ENCODE data around the gene CLASRP.
"Not testable (repeated sequence)": the region's sequence is repeated elsewhere in the genome, so short reads cannot be mapped to it uniquely, and the experiment has no call there.

The CLASRP gene

GRCh38 chr19:45103508-45104319 is 64.9 kb downstream of the CLASRP start:
- DNase-seq, result no peak

GRCh38 chr19:45104658-45105349 is 66.0 kb downstream of the CLASRP start:
- DNase-seq, result no peak

- not testable (repeated sequence) for DNase-seq
These were observed 67.5 kb downstream of the CLASRP start for GRCh38 chr19:45106363-45106762.

- no peak for DNase-seq
These were observed 68.8 kb downstream of the CLASRP start for GRCh38 chr19:45107621-45108150.

- peak; percentile 75 to 83 for DNase-seq
These were observed 72.0 kb downstream of the CLASRP start for GRCh38 chr19:45110851-45111266.

GRCh38 chr19:45112111-45112827 is 73.4 kb downstream of the CLASRP start:
- no peak for DNase-seq

GRCh38 chr19:45113628-45114027 is 74.8 kb downstream of the CLASRP start:
- DNase-seq, result no peak

GRCh38 chr19:45114116-45114515 is 75.3 kb downstream of the CLASRP start:
- DNase-seq, result no peak

- DNase-seq, result peak; percentile 81 to 88
These were observed 77.2 kb downstream of the CLASRP start for GRCh38 chr19:45115809-45116615.

- peak; percentile 69 to 89 for DNase-seq
These were observed 78.3 kb downstream of the CLASRP start for GRCh38 chr19:45117167-45117594.

- DNase-seq, result peak; percentile 12 to 56
These were observed 78.8 kb downstream of the CLASRP start for GRCh38 chr19:45117671-45118070.

- peak; percentile 21 to 60 for DNase-seq
These were observed 79.3 kb downstream of the CLASRP start for GRCh38 chr19:45118106-45118505.

GRCh38 chr19:45118591-45119355 is 79.9 kb downstream of the CLASRP start:
- not testable (repeated sequence) for DNase-seq

- DNase-seq, result no peak
These were observed 80.7 kb downstream of the CLASRP start for GRCh38 chr19:45119582-45119981.

Data from inflammatory macrophage (primary cell).